ENCODE measurements around the gene SLC11A2.

GRCh38 chr12:50981319-50982239 is 44.6 kb downstream of the SLC11A2 start:
- TF ChIP-seq CTCF (IDR thresholded peaks at IDR 0.05; ENCODE audit: low read depth, low read length, poor library complexity, severe bottlenecking) (no peak), EZH2phosphoT487 (IDR thresholded peaks at IDR 0.05; ENCODE audit: borderline replicate concordance, low read length) (no peak)
